BE2C (cell line): ENCODE measurements around the gene FRRS1.
"Not testable (repeated sequence)": the region's sequence is repeated elsewhere in the genome, so short reads cannot be mapped to it uniquely, and the experiment has no call there.

Experiments
- DNase-seq: peaks from one replicate; pipeline ENCODE4 v3.0.0-alpha.2; 2020
- H3K27me3 ChIP-seq: fragments of 250-450 bp; sonication (Bioruptor Pico); 2 replicates; pipeline ENCODE4 v1.5.1; 2020; ENCODE audit warnings: mild to moderate bottlenecking
- H3K36me3 ChIP-seq: fragments of 250-450 bp; sonication (Bioruptor Pico); 2 replicates; pipeline ENCODE4 v1.5.1; 2020; ENCODE audit warnings: mild to moderate bottlenecking
- H3K4me1 ChIP-seq: fragments of 250-450 bp; sonication (Bioruptor Pico); 2 replicates; pipeline ENCODE4 v1.5.1; 2020
- H3K4me3 ChIP-seq: 2 replicates; pipeline ENCODE4 v1.5.1; 2011; ENCODE audit warnings: low read depth, low read length
- H3K9me3 ChIP-seq: fragments of 250-450 bp; sonication (Bioruptor Pico); 2 replicates; pipeline ENCODE4 v1.5.1; 2020
- TF ChIP-seq, protein P1 (sequence below): IDR thresholded peaks from 2 replicates; pipeline ENCODE4 v1.5.1; 2012; ENCODE audit warnings: mild to moderate bottlenecking, low read depth, low read length

Gene FRRS1

GRCh38 chr1:99764439-99764838, 2.0 kb downstream of the FRRS1 start:
- Histone ChIP-seq H3K4me1 (no peaks in the 10 kb centered on the region), H3K9me3 (no peaks in the 10 kb centered on the region)
- TF ChIP-seq, protein P1, sequence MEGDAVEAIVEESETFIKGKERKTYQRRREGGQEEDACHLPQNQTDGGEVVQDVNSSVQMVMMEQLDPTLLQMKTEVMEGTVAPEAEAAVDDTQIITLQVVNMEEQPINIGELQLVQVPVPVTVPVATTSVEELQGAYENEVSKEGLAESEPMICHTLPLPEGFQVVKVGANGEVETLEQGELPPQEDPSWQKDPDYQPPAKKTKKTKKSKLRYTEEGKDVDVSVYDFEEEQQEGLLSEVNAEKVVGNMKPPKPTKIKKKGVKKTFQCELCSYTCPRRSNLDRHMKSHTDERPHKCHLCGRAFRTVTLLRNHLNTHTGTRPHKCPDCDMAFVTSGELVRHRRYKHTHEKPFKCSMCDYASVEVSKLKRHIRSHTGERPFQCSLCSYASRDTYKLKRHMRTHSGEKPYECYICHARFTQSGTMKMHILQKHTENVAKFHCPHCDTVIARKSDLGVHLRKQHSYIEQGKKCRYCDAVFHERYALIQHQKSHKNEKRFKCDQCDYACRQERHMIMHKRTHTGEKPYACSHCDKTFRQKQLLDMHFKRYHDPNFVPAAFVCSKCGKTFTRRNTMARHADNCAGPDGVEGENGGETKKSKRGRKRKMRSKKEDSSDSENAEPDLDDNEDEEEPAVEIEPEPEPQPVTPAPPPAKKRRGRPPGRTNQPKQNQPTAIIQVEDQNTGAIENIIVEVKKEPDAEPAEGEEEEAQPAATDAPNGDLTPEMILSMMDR = no peak

GRCh38 chr1:99763956-99764355, 2.5 kb downstream of the FRRS1 start:
- Histone ChIP-seq H3K9me3 (no peaks in the 10 kb centered on the region), H3K36me3 (no peaks in the 10 kb centered on the region), H3K27me3 (no peaks in the 10 kb centered on the region), H3K4me3 (no peak overlapping the region), H3K4me1 (no peaks in the 10 kb centered on the region)
- DNase-seq = no peak
- TF ChIP-seq, protein P1 = no peak

More at GRCh38 chr1:99764439-99764838, 2.0 kb downstream of the FRRS1 start:
- no peak for DNase-seq
- Histone ChIP-seq H3K36me3 (no peaks in the 10 kb centered on the region), H3K27me3 (no peaks in the 10 kb centered on the region), H3K4me3 (no peak overlapping the region)

DNA sequence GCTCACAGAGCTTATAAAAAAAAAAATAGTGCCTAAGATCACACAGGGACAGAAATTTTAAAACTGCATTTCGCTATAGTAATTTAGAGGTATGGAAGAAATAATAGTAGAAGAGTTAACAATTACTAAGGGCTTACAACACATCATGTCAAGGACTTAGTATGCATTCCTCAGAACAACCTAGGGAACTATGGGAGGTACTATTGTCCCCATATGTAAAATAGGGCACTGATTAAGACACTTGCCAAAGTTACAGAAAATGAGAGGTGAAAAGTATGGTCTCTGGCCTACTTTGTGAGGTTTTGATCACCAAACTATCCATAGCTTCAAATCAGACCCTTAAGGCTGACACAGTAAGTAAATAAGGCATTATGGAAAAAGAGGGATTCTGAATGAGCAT, 4.7 kb downstream of the FRRS1 start:
- no peaks in the 10 kb centered on the region for H3K4me1 ChIP-seq
- DNase-seq = no peak
- no peaks in the 10 kb centered on the region for H3K36me3 ChIP-seq
- no peaks in the 10 kb centered on the region for H3K27me3 ChIP-seq
- H3K4me3 ChIP-seq = no peak overlapping the region
- TF ChIP-seq, protein P1 = no peak
- no peaks in the 10 kb centered on the region for H3K9me3 ChIP-seq

GRCh38 chr1:99759518-99760160, 6.8 kb downstream of the FRRS1 start:
- Histone ChIP-seq H3K4me1 (no peaks in the 10 kb centered on the region), H3K27me3 (no peaks in the 10 kb centered on the region), H3K36me3 (no peaks in the 10 kb centered on the region), H3K4me3 (no peak overlapping the region), H3K9me3 (no peaks in the 10 kb centered on the region)
- no peak for DNase-seq
- TF ChIP-seq, protein P1 = no peak

- H3K36me3 ChIP-seq, H3K27me3 ChIP-seq, H3K9me3 ChIP-seq, DNase-seq, H3K4me1 ChIP-seq, H3K4me3 ChIP-seq: not testable (repeated sequence)
Measured at GRCh38 chr1:99758686-99759517, 7.5 kb downstream of the FRRS1 start.

DNA sequence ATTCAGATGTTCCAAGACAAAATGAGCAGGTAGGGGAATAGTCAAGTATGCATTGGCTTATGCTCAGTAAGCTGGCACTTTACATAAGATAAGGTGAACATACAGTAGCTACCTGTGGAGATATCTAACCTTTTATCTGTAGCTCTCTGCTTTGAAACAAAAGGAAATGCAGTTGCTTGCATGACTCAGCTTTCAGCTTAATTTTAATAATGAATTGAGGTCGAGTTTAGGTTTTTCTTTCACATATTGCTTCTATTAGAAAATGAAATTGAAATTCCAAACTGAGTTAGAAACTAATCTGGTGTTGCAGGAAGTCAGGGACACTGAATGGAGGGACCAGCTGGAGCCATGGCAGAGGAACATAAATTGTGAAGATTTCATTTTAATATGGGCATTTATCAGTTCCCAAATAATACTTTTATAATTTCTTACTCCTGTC, 8.3 kb downstream of the FRRS1 start:
- no peaks in the 10 kb centered on the region for H3K4me1 ChIP-seq
- no peaks in the 10 kb centered on the region for H3K9me3 ChIP-seq
- TF ChIP-seq, protein P1 = no peak
- no peak for DNase-seq
- no peaks in the 10 kb centered on the region for H3K27me3 ChIP-seq
- H3K36me3 ChIP-seq = no peaks in the 10 kb centered on the region
- H3K4me3 ChIP-seq = no peak overlapping the region
